ENCODE measurements around the gene POLR3E.

DNA sequence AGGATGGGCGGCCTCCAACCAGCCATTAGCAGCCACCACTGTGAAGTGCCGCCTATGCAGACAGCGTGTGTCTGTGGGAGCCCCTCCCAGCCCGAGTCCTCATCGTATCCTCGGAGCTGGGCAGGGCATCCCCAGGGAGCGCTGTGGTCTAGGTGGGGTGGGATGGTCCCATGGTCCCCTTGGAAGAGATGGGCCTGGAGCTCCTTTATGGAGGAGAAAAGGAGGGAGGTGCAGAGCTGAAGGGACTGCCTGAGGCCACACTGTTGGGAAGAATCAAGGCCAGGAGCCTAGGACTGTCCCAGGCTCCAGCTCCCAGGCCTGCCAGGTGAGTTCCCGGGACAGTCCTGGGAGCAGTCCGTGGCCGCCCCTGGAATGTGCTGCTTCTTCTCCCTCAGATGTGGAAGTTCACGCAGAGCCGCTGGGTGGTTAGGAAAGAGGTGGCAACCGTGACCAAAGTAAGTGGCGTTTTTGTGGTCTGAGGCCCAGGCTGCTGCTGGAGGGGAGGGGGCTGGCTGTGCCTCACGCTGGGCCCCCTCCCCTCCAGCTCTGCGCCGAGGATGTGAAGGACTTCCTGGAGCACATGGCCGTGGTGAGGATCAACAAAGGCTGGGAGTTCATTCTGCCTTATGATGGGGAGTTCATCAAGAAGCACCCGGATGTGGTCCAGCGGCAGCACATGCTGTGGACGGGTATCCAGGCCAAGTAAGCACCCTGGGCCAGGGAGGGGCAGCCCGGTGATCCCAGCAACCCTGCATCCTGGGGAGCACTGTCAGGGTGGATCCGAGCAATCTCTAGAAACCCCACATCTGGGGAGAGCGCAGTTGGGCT is 27.0 kb downstream of the POLR3E start:
- TF ChIP-seq EZH2 (IDR thresholded peaks at IDR 0.05; ENCODE audit: borderline replicate concordance) (no peak), EZH2phosphoT487 (IDR thresholded peaks at IDR 0.05; ENCODE audit: low read depth, severe bottlenecking, unreplicated experiment) (no peak)
- TF ChIP-seq, protein P1, sequence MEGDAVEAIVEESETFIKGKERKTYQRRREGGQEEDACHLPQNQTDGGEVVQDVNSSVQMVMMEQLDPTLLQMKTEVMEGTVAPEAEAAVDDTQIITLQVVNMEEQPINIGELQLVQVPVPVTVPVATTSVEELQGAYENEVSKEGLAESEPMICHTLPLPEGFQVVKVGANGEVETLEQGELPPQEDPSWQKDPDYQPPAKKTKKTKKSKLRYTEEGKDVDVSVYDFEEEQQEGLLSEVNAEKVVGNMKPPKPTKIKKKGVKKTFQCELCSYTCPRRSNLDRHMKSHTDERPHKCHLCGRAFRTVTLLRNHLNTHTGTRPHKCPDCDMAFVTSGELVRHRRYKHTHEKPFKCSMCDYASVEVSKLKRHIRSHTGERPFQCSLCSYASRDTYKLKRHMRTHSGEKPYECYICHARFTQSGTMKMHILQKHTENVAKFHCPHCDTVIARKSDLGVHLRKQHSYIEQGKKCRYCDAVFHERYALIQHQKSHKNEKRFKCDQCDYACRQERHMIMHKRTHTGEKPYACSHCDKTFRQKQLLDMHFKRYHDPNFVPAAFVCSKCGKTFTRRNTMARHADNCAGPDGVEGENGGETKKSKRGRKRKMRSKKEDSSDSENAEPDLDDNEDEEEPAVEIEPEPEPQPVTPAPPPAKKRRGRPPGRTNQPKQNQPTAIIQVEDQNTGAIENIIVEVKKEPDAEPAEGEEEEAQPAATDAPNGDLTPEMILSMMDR (IDR thresholded peaks at IDR 0.05; ENCODE audit: poor library complexity), result no peak
